ENCODE results near the gene ZBTB40. TPM values are rescaled to one million over a fixed set of nuclear protein-coding genes. Genes with fewer than 3 reads are reported as not detected.

Gene ZBTB40
- total and polyA plus RNA-seq, 2 of the 13 experiments (the other 11 are each of a cell fraction or from before 2014, with no cell fraction given), result 8.8 to 16.5 TPM

DNA sequence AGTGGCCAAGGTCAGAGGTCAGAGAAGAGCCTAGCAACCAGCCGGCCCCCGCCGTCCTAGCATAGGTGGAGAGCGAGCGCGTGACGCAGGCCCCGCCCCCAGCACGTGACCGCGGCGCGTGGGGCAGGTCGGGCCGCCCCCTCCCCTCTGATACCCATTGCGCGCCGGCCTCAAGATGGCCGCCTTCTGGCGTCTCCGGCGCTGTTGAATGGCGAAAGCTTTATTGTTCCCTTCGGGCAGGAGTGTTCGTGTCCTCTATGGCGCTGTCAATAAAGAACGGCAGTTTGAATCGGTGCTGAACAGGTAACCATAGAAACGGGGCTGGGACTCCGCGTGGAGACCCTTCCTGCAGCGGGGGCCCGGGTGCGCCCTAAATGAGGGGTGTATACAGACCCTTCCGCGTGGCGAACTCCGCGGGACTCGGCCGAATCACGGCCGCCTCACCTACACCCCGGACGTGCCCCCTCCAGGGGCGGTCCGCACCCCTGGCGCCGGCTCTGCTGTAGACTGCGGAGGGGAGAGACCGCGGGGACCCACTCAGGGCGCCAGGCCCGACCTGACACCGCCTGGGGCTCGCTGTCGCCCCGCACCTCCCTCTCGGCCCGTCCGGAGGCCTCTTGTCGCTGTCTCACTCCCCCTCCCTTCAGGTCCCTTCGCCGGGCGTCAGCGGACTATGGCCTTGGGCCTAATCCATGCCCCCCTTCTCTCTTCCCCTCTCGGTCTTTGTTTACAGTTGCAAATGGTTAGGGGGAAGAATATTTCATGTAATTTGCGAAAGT lies at the start of gene ZBTB40 (continued):
- TF ChIP-seq, protein P1, sequence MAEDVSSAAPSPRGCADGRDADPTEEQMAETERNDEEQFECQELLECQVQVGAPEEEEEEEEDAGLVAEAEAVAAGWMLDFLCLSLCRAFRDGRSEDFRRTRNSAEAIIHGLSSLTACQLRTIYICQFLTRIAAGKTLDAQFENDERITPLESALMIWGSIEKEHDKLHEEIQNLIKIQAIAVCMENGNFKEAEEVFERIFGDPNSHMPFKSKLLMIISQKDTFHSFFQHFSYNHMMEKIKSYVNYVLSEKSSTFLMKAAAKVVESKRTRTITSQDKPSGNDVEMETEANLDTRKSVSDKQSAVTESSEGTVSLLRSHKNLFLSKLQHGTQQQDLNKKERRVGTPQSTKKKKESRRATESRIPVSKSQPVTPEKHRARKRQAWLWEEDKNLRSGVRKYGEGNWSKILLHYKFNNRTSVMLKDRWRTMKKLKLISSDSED (CRISPR knock-in tag; IDR thresholded peaks at IDR 0.05), result no peak
- TF ChIP-seq NR2F6 (IDR thresholded peaks at IDR 0.05) (peak; percentile 89), NR2F6 (CRISPR knock-in tag; IDR thresholded peaks at IDR 0.05) (peak; percentile 97), ZC3H4 (CRISPR knock-in tag; IDR thresholded peaks at IDR 0.05; ENCODE audit: borderline replicate concordance) (no peak; the same call in 1 of the 2 replicates), TBP (CRISPR knock-in tag; IDR thresholded peaks at IDR 0.05) (no peak), NONO (IDR thresholded peaks at IDR 0.05) (no peak), NONO (CRISPR knock-in tag; conservative IDR thresholded peaks at IDR 0.05) (peak; percentile 90), RAD21 (CRISPR knock-in tag; IDR thresholded peaks at IDR 0.05) (peak; percentile 11; the same call in 1 of the 2 replicates), ARNTL (CRISPR knock-in tag; IDR thresholded peaks at IDR 0.05) (peak; percentile 98), NCOA5 (CRISPR knock-in tag; IDR thresholded peaks at IDR 0.05) (no peak), ZNF589 (CRISPR knock-in tag; conservative IDR thresholded peaks at IDR 0.05) (no peak), ZNF12 (CRISPR knock-in tag; IDR thresholded peaks at IDR 0.05) (peak; percentile 41; the same call in 1 of the 2 replicates), ARNT2 (CRISPR knock-in tag; IDR thresholded peaks at IDR 0.05; ENCODE audit: low read depth) (no peak), THYN1 (CRISPR knock-in tag; IDR thresholded peaks at IDR 0.05; ENCODE audit: borderline replicate concordance, low read depth) (peak; percentile 57; the same call in 1 of the 2 replicates), MTF1 (CRISPR knock-in tag; IDR thresholded peaks at IDR 0.05) (no peak), ZNF256 (CRISPR knock-in tag; conservative IDR thresholded peaks at IDR 0.05) (no peak), ZNF530 (CRISPR knock-in tag; IDR thresholded peaks at IDR 0.05; ENCODE audit: low read depth) (no peak), HDAC6 (IDR thresholded peaks at IDR 0.05; ENCODE audit: low read depth, low read length) (no peak), ZMAT3 (CRISPR knock-in tag; conservative IDR thresholded peaks at IDR 0.05) (no peak; the same call in 1 of the 2 replicates), MTF2 (CRISPR knock-in tag; IDR thresholded peaks at IDR 0.05; ENCODE audit: borderline replicate concordance) (peak; percentile 44; the same call in 1 of the 2 replicates), CEBPG (CRISPR knock-in tag; IDR thresholded peaks at IDR 0.05) (peak; percentile 57), ZMYM3 (CRISPR knock-in tag; IDR thresholded peaks at IDR 0.05) (no peak), ZNF326 (CRISPR knock-in tag; IDR thresholded peaks at IDR 0.05; ENCODE audit: borderline replicate concordance) (no peak)
- TF ChIP-seq, protein P2, sequence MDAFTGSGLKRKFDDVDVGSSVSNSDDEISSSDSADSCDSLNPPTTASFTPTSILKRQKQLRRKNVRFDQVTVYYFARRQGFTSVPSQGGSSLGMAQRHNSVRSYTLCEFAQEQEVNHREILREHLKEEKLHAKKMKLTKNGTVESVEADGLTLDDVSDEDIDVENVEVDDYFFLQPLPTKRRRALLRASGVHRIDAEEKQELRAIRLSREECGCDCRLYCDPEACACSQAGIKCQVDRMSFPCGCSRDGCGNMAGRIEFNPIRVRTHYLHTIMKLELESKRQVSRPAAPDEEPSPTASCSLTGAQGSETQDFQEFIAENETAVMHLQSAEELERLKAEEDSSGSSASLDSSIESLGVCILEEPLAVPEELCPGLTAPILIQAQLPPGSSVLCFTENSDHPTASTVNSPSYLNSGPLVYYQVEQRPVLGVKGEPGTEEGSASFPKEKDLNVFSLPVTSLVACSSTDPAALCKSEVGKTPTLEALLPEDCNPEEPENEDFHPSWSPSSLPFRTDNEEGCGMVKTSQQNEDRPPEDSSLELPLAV (CRISPR knock-in tag; conservative IDR thresholded peaks at IDR 0.05; ENCODE audit: low read depth), result no peak
- TF ChIP-seq, protein P3, sequence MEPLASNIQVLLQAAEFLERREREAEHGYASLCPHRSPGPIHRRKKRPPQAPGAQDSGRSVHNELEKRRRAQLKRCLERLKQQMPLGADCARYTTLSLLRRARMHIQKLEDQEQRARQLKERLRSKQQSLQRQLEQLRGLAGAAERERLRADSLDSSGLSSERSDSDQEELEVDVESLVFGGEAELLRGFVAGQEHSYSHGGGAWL (CRISPR knock-in tag; IDR thresholded peaks at IDR 0.05), result no peak
- TF ChIP-seq, protein P4, sequence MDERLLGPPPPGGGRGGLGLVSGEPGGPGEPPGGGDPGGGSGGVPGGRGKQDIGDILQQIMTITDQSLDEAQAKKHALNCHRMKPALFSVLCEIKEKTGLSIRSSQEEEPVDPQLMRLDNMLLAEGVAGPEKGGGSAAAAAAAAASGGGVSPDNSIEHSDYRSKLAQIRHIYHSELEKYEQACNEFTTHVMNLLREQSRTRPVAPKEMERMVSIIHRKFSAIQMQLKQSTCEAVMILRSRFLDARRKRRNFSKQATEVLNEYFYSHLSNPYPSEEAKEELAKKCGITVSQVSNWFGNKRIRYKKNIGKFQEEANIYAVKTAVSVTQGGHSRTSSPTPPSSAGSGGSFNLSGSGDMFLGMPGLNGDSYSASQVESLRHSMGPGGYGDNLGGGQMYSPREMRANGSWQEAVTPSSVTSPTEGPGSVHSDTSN (CRISPR knock-in tag; IDR thresholded peaks at IDR 0.05), result no peak

Data from HepG2 (cell line).